ENCODE measurements around the gene FHIT. TPM values are rescaled to one million over a fixed set of nuclear protein-coding genes. Genes with fewer than 3 reads are reported as not detected.
"Not testable (repeated sequence)": the region's sequence is repeated elsewhere in the genome, so short reads cannot be mapped to it uniquely, and the experiment has no call there.

The FHIT gene
- total and polyA plus RNA-seq, 8 donors = 1.8 to 10.6 (median 7.1) TPM

- Histone ChIP-seq H3K27ac (no peak overlapping the region), H3K36me3 (no peaks in the 10 kb centered on the region), H3K4me1 (no peaks in the 10 kb centered on the region), H3K9me3 (no peaks in the 10 kb centered on the region), H3K4me3 (no peak overlapping the region), H3K27me3 (no peaks in the 10 kb centered on the region)
- TF ChIP-seq EP300 (IDR thresholded peaks at IDR 0.05) (no peak), POLR2A (IDR thresholded peaks at IDR 0.05) (no peak), POLR2AphosphoS5 (IDR thresholded peaks at IDR 0.05) (no peak)
- TF ChIP-seq, protein P1, sequence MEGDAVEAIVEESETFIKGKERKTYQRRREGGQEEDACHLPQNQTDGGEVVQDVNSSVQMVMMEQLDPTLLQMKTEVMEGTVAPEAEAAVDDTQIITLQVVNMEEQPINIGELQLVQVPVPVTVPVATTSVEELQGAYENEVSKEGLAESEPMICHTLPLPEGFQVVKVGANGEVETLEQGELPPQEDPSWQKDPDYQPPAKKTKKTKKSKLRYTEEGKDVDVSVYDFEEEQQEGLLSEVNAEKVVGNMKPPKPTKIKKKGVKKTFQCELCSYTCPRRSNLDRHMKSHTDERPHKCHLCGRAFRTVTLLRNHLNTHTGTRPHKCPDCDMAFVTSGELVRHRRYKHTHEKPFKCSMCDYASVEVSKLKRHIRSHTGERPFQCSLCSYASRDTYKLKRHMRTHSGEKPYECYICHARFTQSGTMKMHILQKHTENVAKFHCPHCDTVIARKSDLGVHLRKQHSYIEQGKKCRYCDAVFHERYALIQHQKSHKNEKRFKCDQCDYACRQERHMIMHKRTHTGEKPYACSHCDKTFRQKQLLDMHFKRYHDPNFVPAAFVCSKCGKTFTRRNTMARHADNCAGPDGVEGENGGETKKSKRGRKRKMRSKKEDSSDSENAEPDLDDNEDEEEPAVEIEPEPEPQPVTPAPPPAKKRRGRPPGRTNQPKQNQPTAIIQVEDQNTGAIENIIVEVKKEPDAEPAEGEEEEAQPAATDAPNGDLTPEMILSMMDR (IDR thresholded peaks at IDR 0.05) = no peak
- DNase-seq = no peak
- intact Hi-C loops (cut with DNase I; ENCODE audit: low total_unique reads) = no loop called here
These were observed 59.0 kb downstream of the FHIT start for GRCh38 chr3:61192222-61192621.

DNA sequence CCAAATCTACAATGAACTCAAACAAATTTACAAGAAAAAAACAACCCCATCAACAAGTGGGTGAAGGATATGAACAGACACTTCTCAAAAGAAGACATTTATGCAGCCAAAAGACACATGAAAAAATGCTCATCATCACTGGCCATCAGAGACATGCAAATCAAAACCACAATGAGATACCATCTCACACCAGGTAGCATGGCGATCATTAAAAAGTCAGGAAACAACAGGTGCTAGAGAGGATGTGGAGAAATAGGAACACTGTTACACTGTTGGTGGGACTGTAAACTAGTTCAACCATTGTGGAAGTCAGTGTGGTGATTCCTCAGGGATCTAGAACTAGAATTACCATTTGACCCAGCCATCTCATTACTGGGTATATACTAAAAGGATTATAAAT, 61.0 kb downstream of the FHIT start:
- H3K27me3 ChIP-seq; H3K9me3 ChIP-seq; H3K4me3 ChIP-seq; intact Hi-C loops (cut with DNase I; ENCODE audit: low total_unique reads); H3K36me3 ChIP-seq; H3K27ac ChIP-seq; H3K4me1 ChIP-seq; DNase-seq: not testable (repeated sequence)
- 88 to 100% (median 97%) methylated on average over 1 of the region's 1 CpG for WGBS, 5 donors

GRCh38 chr3:61186030-61186429, 65.2 kb downstream of the FHIT start:
- no peaks in the 10 kb centered on the region for H3K36me3 ChIP-seq
- no peaks in the 10 kb centered on the region for H3K27me3 ChIP-seq
- H3K4me1 ChIP-seq = peaks cover 0 to 7% (median 0%) of the 10 kb centered on the region in 4 donors
- 44 to 80% (median 53%) methylated on average over 3 of the region's 3 CpGs for WGBS, 5 donors
- intact Hi-C loops (cut with DNase I; ENCODE audit: low total_unique reads) = no loop called here
- no peaks in the 10 kb centered on the region for H3K9me3 ChIP-seq
- H3K4me3 ChIP-seq = no peak overlapping the region
- DNase-seq = no peak
- TF ChIP-seq, protein P1 (IDR thresholded peaks at IDR 0.05) = no peak
- no peak for TF ChIP-seq POLR2A (IDR thresholded peaks at IDR 0.05)
- TF ChIP-seq POLR2AphosphoS5 (IDR thresholded peaks at IDR 0.05) = no peak
- TF ChIP-seq EP300 (IDR thresholded peaks at IDR 0.05) = no peak
- no peak overlapping the region for H3K27ac ChIP-seq

DNA sequence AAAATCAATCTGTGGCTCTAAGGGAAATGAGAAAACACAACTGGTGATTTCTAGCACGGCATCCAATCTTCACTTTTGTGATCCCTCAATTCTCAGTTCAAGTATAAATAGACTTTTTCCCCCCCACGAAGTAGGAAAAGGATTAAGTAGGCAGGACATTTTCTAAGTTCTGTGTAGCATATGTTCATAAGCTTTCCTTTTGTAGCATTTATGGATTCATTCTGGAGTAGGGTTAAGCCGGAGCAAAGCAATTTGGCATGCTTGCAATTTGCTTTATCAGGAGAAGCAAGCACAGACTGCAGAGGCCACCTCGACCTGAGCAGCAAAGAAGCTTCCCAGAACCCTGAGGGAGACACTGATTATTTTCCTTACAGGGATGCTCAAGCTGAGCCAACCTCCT, 66.3 kb downstream of the FHIT start:
- Histone ChIP-seq H3K36me3 (no peaks in the 10 kb centered on the region), H3K4me3 (no peak overlapping the region), H3K27ac (no peak overlapping the region), H3K27me3 (no peaks in the 10 kb centered on the region), H3K9me3 (no peaks in the 10 kb centered on the region), H3K4me1 (peaks cover 0 to 7% (median 2%) of the 10 kb centered on the region in 4 donors)
- WGBS, 5 donors = 38 to 56% (median 45%) methylated on average over 4 of the region's 4 CpGs
- DNase-seq = no peak
- TF ChIP-seq EP300 (IDR thresholded peaks at IDR 0.05) = no peak
- no peak for TF ChIP-seq POLR2A (IDR thresholded peaks at IDR 0.05)
- TF ChIP-seq POLR2AphosphoS5 (IDR thresholded peaks at IDR 0.05) = no peak
- TF ChIP-seq, protein P1 (IDR thresholded peaks at IDR 0.05) = no peak
- intact Hi-C loops (cut with DNase I; ENCODE audit: low total_unique reads) = no loop called here

- H3K27ac ChIP-seq = no peak overlapping the region
- H3K36me3 ChIP-seq = no peaks in the 10 kb centered on the region
- intact Hi-C loops (cut with DNase I; ENCODE audit: low total_unique reads) = no loop called here
- TF ChIP-seq EP300 (IDR thresholded peaks at IDR 0.05) (no peak), POLR2A (IDR thresholded peaks at IDR 0.05) (no peak), POLR2AphosphoS5 (IDR thresholded peaks at IDR 0.05) (no peak)
- TF ChIP-seq, protein P1 (IDR thresholded peaks at IDR 0.05) = no peak
- no peak overlapping the region for H3K4me3 ChIP-seq
- peaks cover 0 to 7% (median 2%) of the 10 kb centered on the region in 4 donors for H3K4me1 ChIP-seq
- no peaks in the 10 kb centered on the region for H3K9me3 ChIP-seq
- no peak for DNase-seq
- no peaks in the 10 kb centered on the region for H3K27me3 ChIP-seq
These were observed 68.6 kb downstream of the FHIT start for GRCh38 chr3:61182662-61183061.
